RWPE1 (cell line): ENCODE measurements around the gene FGF14.

Experiments used
- CTCF ChIA-PET: fragments of 350-600 bp; sonication (Branson Sonifier 250); formaldehyde crosslinking; extraction: SDS; loops from one replicate; lab custom pipeline; 2021; lab: Yijun Ruan, JAX
- POLR2A ChIA-PET: fragments of 400-600 bp; formaldehyde crosslinking; extraction: SDS; loops from one replicate; lab custom pipeline; 2020; ENCODE audit warnings: antibody characterized with exemption; ENCODE audit not compliant: low non-redundant PET; lab: Yijun Ruan, JAX
- DNase-seq: peaks from one replicate; pipeline ENCODE4 v3.0.0; 2012; ENCODE audit warnings: low spot score
- H3K27ac ChIP-seq: fragments of 450-650 bp; 2 replicates; pipeline ENCODE4 v1.5.1; 2017
- CTCF ChIP-seq: fragments of 450-650 bp; conservative IDR thresholded peaks from 2 replicates; pipeline ENCODE4 v1.5.1; 2017; ENCODE audit warnings: low read depth, mild to moderate bottlenecking

FGF14 gene

DNA sequence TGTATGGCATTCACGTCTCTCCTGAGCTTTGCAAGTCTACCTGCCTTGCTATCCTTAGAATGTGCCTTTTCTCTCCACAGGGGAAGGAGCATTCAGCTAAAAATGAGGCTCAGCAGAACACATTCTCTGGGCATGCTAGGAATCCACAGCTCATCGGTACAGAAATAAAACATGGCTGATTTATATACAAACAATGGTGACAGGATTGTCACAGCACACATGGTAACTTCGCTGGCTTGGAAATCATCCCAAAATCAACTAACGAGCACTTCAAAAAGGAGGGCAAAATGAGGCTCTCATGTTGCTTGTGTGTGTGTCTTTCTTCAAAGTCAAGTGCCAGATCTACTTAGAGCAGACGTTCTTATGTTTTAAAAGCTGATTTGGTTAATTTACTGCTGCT lies 373.0 kb downstream of the FGF14 start:
- CTCF ChIA-PET: no interaction called here
- no peak for DNase-seq
- no peak for TF ChIP-seq CTCF
- H3K27ac ChIP-seq: no peak overlapping the region
- POLR2A ChIA-PET: no interaction called here

DNA sequence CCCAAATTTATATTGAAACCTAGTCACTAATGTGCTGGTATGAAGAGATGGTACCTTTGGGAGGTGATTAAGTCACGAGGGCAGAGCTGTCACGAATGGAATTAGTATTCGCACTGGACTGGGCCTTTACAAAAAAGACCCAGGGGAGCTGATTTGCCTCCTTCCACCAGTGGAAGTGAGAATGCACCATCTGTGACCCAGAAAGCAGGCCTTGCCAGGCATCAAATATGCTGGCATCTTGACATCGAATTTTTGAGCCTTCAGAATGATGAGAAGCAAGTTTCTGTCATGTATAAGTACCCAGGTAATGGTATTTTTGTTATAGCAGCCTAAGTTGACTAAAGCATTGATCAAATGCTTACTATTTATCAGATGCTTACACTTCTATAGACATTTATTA lies 373.6 kb downstream of the FGF14 start:
- ChIA-PET CTCF (no interaction called here), POLR2A (no interaction called here)
- no peak overlapping the region for H3K27ac ChIP-seq
- DNase-seq: no peak
- no peak for TF ChIP-seq CTCF

DNA sequence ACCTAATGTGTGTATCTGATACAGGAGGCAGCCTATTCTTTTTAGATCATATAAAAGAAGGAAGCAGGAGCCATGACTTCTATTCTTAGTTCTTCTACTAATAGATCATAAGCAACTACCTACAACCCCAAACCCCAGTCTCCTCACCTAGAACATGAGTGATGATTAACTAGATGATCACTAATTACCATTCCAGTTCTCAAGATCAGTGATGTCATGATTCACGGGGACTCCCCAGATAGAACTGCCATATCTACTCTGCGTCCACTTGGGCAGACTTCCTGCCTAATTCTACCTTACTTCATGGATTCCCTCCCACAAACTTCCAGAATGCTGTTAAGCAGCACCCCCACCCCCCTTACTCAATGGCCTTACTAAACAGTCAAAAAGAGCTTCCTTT lies 380.1 kb downstream of the FGF14 start:
- H3K27ac ChIP-seq: no peak overlapping the region
- ChIA-PET CTCF (no interaction called here), POLR2A (no interaction called here)
- no peak for DNase-seq
- no peak for TF ChIP-seq CTCF

- no peak for TF ChIP-seq CTCF
- DNase-seq: no peak
- no peak overlapping the region for H3K27ac ChIP-seq
- ChIA-PET POLR2A (no interaction called here), CTCF (interaction anchor here (0.7 kb wide), 3 partner anchors 46 to 407 kb away, joined by 3 to 6 read pairs (median 4); no protein-coding TSS in a partner anchor)
These were observed 381.1 kb downstream of the FGF14 start for GRCh38 chr13:102020611-102021216.

DNA sequence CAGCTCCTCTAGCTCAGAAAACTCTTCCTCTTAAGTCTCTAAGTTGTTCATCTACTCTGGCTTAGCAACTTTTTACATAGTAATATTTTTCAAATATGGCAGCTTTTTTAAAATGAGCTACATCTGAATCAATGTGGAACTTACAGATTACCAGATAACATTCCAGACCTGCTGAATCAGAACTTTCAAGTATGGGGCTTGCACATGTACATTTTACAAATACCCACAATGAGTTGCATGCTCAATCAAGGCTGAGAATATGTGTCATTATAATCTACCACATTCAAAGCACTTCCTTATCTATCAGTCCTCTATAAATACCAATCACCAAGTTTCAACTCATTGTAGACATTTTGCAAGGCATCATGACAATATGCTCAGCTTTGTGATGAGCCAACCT lies 383.1 kb downstream of the FGF14 start:
- POLR2A ChIA-PET: no interaction called here
- H3K27ac ChIP-seq: no peak overlapping the region

GRCh38 chr13:102017248-102017647 lies 384.6 kb downstream of the FGF14 start:
- no peak for TF ChIP-seq CTCF
- POLR2A ChIA-PET: no interaction called here
- CTCF ChIA-PET: no interaction called here
- no peak for DNase-seq
- no peak overlapping the region for H3K27ac ChIP-seq

More for the DNA sequence above, 383.1 kb downstream of the FGF14 start:
- DNase-seq: no peak
- TF ChIP-seq CTCF: no peak
- CTCF ChIA-PET: interaction anchor here (0.6 to 0.8 kb wide), 2 partner anchors 874 to 1008 kb away, joined by 3 to 5 read pairs; no protein-coding TSS in a partner anchor
